ENCODE results near the gene ELAPOR1.
A peak's percentile ranks its signal among the peaks of the same experiment; 100 is the strongest.
"Not testable (repeated sequence)": the region's sequence is repeated elsewhere in the genome, so short reads cannot be mapped to it uniquely, and the experiment has no call there.

ELAPOR1 gene

DNA sequence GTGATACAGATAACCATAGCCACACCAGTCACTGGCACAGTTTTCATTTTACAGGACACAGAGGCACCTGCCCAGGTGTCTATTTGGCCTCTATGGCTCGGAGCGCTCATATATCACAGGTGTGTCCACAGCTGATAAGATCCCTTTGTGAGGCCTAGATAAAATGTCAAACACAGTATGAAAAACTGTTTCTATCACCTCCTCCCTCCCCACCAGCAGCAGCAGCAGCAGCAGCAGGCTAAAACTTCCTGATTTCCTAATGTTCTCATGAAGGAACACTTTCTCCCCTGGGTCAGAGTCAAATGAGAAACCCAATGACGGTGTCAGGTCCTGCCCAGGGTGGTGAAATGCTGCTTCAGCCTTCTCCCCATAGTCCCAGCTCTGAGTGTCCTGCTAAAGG is 24.4 kb downstream of the ELAPOR1 start:
- no peak for DNase-seq (ENCODE audit: low spot score)

DNA sequence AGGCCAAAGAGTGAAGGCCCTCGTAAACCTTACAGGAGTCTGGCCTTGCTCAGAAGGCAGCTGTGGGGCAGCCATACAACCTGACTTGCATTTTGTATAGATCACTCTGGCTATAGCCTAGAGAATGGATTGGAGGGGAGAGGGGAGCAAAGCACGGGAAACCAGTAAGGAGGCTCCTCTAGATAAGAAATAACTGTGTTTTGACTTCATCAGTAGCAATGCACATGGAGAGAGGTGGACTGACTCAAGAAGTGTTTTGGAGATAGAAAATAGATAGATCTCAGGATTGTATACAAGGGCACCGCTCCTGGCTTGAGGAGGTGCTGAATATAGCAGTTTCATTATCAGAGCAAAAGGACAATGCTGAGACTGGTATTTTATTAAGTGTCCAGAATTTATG is 26.5 kb downstream of the ELAPOR1 start:
- no peak for DNase-seq (ENCODE audit: low spot score)

DNA sequence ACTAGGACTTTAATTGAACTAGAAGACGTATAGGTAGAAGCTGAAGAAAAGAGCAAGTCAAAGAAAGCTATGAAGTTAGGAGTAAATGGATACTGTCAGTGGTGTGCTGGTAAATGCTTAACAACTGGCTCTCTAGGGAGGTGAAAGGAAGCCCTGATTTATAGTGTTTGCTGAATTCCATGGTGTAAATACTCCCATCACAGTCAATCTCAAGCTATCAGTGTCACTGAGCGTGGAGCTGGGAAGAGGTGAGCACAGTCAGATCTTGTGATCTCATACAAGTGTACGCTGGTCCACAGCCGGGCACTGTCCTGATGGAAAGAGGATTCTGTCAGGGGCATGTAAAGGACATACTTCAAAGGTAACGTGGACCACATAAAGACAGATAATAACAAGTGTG is 28.3 kb downstream of the ELAPOR1 start:
- no peak for DNase-seq (ENCODE audit: low spot score)

DNA sequence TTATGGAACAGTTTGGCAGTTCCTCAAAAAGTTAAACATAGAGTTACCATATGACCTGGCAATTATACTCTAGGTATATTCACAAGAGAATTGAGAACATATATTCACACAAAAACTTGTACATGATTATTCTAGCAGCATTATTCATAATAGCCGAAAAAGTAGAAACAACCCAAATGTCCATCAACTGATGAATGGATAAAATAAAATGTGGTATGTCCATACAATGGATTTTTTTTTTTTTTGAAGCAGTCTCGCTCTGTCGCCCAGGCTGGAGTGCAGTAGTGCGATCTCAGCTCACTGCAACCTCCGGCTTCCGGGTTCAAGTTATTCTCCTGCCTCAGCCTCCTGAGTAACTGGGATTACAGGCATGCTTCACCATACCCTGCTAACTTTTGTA is 28.8 kb downstream of the ELAPOR1 start:
- not testable (repeated sequence) for DNase-seq (ENCODE audit: low spot score)

DNA sequence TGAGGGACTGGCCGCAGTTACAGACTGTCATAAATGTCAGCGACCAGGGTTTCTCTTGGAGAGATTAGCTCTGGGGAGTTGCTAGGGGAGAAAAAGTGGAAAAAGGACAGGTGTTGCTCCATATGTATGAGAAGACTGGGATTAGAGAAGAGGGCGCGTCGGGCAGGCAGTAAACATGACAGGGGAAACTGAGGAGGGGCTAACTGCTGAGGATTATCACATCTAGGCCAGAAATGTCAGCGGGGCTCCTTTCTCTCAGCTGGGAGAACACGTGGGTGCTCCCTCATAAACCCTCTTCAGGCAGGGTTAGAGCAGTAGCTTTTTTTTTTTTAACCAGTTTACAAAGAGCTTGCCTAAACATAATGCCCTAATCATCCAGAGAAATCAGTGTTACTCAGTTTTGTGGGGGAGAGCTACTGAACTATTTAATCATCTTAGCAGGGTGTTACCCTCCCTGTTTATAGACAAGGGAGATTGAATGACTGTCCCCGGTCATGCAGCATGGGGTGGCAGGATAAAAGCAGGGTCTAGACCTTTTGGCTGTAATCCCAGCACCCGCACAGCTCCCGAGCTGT is 35.2 kb downstream of the ELAPOR1 start:
- no peak for DNase-seq (ENCODE audit: low spot score)

DNA sequence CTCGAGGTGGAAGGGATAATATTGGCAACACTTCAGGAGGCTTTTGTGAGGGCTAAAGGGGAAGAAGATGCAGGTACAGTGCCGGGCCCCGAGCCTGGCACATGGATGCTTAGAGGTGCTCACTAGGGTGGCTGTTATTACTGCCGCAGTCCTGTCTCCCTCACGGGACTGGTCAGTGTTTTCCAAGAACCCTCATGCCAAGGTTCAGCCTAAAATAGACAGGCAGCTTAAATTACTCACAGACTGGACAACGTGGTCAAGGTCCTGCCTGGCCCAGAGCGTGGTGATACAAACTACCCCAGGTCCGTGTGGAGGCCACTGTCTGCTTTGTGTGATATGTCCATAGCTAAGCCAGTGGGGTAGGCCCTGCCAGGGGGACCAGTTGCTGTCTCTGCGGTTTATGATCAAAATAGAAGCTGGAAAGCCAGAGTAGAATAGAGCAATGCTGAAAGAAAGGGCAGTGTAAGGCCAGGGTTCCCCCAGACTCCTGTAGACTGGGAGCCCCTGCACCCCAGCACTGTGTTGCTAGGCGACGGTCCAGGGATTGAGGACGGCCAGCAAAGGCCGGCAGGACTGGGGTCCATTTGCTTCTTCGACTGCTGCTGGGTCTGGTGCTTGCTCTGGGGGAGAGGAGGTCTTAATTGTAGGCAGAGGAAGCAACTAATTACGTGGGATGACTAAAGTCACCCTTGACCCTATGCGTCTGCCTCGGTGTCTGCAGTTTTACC is 36.1 kb downstream of the ELAPOR1 start:
- DNase-seq (ENCODE audit: low spot score): no peak

DNA sequence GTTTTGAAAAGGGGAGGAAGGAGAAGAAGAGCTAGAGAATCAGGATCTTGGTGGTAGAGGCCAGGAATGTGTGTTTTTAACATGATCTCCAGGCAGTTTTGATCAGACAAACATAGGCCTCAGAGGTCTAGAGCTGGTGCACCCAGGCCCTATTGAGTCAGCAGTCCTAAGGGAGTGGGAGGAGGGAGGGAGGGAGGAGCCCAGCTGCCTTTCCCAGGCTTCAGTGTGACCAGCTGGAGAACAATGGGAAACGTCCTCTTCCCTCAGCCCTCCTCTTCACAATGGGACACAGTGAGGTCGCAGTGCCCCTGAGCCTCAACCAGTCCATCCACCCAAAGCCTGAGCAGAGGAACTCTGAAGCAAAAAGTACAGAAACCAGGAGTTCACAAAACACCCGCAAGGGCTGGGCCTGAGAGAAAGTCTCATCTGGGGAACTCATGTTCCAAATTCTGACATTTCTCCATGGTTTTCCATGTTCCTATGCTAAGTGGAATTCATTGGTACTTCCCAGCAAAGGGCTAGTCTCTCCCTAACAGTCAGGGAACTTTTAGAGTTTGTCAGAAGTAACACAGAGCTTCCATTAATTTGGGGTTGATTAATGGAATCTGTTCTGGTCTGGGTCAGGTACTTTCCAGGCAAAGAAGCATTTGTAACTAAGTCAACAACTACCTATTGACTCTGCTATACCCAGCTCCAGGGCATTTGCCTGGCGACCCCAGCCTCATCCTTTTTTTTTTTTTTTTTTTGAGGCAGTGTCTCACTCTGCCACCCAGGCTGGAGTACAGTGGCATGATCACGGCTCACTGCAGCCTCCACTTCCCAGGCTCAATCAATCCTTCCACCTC is 37.5 kb downstream of the ELAPOR1 start:
- peak; percentile 62 for DNase-seq (ENCODE audit: low spot score)

DNA sequence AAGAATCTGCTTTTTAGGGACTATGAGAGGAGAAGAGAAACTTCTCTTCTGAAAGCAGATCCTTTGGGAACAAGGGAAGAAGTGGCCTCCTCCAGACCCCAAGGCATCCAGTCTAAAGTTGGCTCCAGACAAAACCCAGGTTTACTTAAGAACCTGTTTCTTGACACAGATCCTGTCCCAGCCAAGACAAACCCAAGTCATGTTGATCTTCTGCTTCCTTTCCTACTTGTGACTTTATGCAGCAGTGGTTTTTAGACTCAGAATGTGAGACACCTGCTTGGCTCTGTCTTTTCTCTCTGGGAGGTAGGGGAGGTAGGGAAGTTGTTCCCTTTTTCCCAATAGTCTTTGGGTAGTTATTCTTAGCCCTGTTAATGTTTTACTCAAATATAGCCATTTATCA is 38.3 kb downstream of the ELAPOR1 start:
- no peak for DNase-seq (ENCODE audit: low spot score)

DNA sequence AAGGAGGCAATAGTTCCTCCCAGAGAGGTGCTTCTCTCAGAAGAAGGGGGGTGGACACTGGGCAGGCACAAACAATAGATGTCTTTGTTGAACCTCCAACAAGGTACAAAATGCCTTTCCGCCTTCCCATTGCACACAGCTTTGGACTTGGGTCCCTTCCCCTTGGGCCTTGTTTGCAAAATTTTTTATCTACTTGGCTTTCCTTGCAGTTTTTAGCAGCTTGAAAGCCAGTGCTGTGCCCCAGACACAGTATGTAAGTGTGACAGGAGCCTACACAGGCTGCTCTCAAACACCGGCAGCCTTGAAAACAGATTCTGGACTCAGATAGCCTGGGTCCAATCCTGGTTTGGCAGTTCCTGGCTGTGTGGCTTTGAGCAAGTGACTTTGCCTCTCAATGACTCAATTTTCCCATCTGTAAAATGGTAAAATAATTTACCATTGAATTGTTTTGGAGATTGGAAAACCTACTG is 43.0 kb downstream of the ELAPOR1 start:
- DNase-seq (ENCODE audit: low spot score): no peak

DNA sequence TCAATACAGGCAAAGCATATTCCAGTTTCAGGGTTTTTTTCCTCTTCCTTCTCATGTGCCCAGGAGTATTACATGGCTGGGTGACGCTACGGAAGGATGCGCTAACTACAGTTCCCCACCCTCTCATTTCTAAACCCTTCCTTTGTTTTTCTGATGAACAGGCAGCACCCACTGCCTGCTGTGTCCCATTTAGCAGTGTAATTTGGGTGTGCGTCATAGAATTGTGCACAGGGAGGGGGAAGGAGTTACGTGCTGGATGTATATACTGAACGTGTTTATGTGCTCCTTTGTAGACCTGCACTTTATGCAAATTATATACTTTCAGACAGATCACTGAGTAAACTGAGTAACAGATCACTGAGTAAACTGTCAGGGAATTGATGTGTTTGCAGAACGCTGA is 44.5 kb downstream of the ELAPOR1 start:
- DNase-seq (ENCODE audit: low spot score): no peak

DNA sequence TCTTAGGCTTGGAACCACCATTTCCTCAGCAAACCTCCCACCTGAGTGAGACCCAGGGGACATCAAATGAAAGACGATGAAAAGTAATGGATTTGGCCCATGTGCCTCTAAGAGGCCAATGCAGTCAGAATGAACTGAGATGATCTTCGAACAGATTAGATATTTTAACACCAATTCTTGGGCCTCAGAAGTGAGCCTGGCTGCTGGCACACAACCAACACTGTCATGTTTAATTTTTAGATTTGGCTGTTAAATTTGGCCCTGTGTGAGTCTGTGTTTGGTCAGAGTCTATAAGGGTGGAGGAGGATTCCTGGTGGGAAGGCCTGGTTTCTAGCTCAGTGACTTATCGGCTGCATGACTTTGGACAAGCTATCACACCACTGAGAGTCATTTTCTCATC is 45.4 kb downstream of the ELAPOR1 start:
- DNase-seq (ENCODE audit: low spot score): no peak

DNA sequence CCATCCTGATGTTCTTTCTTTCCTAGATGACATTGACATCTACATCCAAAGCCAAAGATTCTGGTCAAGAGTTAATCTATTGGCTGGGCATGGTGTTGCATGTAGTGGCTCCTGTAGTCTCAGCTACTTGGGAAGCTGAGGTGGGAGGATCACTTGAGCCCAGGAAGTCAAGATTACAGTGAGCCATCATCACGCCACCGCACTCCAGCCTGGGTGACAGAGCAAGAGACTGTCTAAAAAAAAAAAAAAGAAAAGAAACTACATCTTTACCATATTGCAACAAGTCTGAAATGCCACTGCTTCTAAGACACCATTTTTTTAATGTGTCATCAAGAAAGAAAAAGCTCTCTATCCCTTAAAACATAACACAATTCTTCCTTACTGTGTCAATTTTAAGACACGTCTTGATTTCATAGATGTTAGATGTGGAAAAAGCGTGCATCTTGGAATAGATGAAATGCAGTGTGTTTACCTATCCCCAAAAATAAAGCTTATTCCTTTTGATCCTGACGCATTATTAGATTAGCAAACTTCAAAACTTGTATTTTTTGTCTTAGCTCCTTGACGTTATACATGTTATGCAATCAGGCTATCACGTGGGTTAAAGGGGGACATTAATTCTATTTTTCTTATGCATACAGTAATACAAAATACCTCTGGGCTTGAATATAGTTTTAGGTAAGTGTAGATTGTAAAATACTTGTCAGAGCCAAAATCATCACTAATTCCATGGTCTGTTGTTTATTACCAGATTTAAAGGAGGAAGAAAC is 46.3 kb downstream of the ELAPOR1 start:
- DNase-seq (ENCODE audit: low spot score): no peak

DNA sequence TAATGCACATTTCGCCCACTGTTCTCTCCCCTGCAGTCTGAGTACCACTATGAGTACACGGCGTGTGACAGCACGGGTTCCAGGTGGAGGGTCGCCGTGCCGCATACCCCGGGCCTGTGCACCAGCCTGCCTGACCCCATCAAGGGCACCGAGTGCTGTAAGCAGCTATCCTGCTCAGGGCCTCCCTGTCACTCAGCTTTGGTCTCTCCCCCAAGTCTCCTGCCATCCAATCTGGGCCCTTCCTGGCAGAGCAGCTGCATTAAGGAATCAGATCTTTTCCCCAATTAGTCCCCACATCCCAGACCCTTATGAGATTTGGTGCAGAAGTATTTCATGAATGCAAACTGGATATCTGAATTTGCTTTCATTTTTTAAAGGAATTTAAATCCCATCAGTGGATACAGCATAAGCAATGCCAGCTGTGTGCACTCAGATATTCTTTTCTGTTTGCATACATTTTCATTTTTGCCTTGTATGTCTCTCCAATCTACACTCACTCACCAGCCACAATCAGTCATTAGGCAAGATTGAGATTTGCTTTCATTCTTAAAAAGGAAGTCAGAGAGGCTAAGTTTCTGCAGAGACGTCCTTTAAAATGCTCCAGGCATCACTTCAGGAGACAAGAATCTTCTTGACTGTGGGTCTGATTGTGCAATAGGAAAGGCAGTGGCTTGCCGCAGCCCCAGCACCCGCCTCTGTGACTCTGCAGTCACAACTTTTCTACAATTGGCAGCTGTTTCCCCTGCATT is 48.1 kb downstream of the ELAPOR1 start:
- DNase-seq (ENCODE audit: low spot score): no peak

DNA sequence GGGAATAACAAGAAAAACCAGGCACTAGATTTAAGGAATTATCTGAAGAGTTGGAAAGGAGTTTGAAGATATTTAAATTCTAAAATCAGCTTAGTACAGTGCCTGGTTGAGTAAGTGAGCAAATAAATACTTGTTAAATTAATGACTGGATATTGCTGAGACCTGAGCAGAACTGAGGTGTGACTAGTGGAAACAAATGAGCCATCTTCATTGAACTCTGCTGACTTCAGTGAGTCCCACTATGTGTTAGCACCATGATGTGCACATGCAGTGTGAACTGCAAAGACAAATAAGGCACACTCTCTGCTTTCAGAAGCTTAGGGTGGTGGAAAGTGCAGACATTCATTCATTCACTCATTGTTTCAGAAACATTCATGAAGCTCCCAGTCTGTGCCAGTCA is 48.7 kb downstream of the ELAPOR1 start:
- DNase-seq (ENCODE audit: low spot score): no peak

DNA sequence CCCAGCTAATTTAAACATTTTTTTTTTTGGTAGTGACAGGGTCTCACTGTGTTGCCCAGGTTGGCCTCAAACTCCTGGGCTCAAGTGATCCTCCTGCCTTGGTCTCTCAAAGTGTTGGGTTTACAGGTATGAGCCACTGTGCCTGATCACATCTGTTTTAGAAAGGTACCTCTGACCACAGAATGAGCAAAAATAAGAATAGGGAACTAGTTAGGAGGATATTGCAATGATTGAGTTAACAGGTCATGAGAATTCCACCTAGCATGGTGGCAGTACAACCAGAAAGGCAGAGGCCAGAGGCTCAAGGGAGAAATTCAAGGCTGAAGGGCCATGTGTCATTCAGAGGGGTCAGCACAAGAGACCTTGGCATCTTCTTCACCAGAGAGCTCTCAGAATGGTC is 49.6 kb downstream of the ELAPOR1 start:
- no peak for DNase-seq (ENCODE audit: low spot score)

All from ecto neural progenitor cell (in vitro differentiated cells).